Activated naive CD4-positive, alpha-beta T cell treated with anti-CD3 and anti-CD28 coated beads, Interleukin-2, amount 50 U/mL, for 72 hours (primary cell): ENCODE data around the gene CTRL. TPM values are rescaled to one million over a fixed set of nuclear protein-coding genes. Genes with fewer than 3 reads are reported as not detected.
"Not testable (repeated sequence)": the region's sequence is repeated elsewhere in the genome, so short reads cannot be mapped to it uniquely, and the experiment has no call there.

ENCODE experiments used
- ATAC-seq, 2 donors: fragments of 150-1000 bp; cut with Tn5 transposase; 2 replicates each; pipeline ENCODE4 v1.10.0; 2021; ENCODE audit warnings: mild to moderate bottlenecking in 2 of 2, moderate library complexity in 2 of 2
- DNase-seq, 2 donors: peaks; one replicate each; pipeline ENCODE4 v3.0.0; 2021 to 2022; ENCODE audit warnings: low spot score in 2 of 2
- H3K27ac Mint-ChIP-seq, 2 donors: one replicate each; pipeline ENCODE4 v1.8.0; 2022; ENCODE audit warnings: mild to moderate bottlenecking in 2 of 2, mixed read lengths in 2 of 2
- H3K36me3 Mint-ChIP-seq, 2 donors: one replicate each; pipeline ENCODE4 v1.8.0; 2022; ENCODE audit warnings: mixed read lengths in 2 of 2
- H3K9me3 Mint-ChIP-seq, 2 donors: one replicate each; pipeline ENCODE4 v1.8.0; 2022; ENCODE audit warnings: mixed read lengths in 2 of 2
- total RNA-seq, 2 donors: library from RNA; stranded (reverse); gene quantifications; one replicate each; pipeline ENCODE4 v1.2.3, GENCODE V29; 2022

CTRL gene
- 1 to 10 TPM; 1.8 to 3.8 TPM for total RNA-seq

- DNase-seq (no peak), ATAC-seq (no peak)
- peaks cover 29 to 30% of the 10 kb centered on the region in 2 donors for H3K36me3 Mint-ChIP-seq
- H3K27ac Mint-ChIP-seq: peak within 1 kb of the TSS; percentile 65 to 71
- no peaks in the 10 kb centered on the region for H3K9me3 Mint-ChIP-seq
These were observed at the start of gene CTRL for GRCh38 chr16:67931712-67932461. Gene CTRL (minus strand): TSS chr16:67931862. CDS start chr16:67931852, 10 bp downstream.

GRCh38 chr16:67979955-67980678 lies 48.5 kb upstream of the CTRL start, which contains the start of gene DPEP3:
Gene DPEP3 (minus strand): TSS chr16:67980499. CDS start chr16:67980380, 119 bp downstream.
- H3K9me3 Mint-ChIP-seq: no peaks in the 10 kb centered on the region
- no peak for ATAC-seq
- no peaks in the 10 kb centered on the region for H3K36me3 Mint-ChIP-seq
- no peak for DNase-seq
- no peak within 1 kb of the TSS for H3K27ac Mint-ChIP-seq

GRCh38 chr16:67977469-67978227 lies 46.0 kb upstream of the CTRL start:
- Mint-ChIP-seq H3K36me3 (no peaks in the 10 kb centered on the region), H3K27ac (no peak overlapping the region), H3K9me3 (no peaks in the 10 kb centered on the region)
- no peak for DNase-seq
- ATAC-seq: no peak

- DNase-seq (no peak), ATAC-seq (no peak)
- H3K27ac Mint-ChIP-seq: no peak overlapping the region
- no peaks in the 10 kb centered on the region for H3K36me3 Mint-ChIP-seq
- no peaks in the 10 kb centered on the region for H3K9me3 Mint-ChIP-seq
These were observed 45.3 kb upstream of the CTRL start for GRCh38 chr16:67977005-67977404.

GRCh38 chr16:67976205-67976604 lies 44.5 kb upstream of the CTRL start:
- DNase-seq (no peak), ATAC-seq (no peak)
- no peaks in the 10 kb centered on the region for H3K9me3 Mint-ChIP-seq
- H3K36me3 Mint-ChIP-seq: no peaks in the 10 kb centered on the region
- H3K27ac Mint-ChIP-seq: no peak overlapping the region

- ATAC-seq (no peak), DNase-seq (no peak)
- H3K27ac Mint-ChIP-seq: no peak overlapping the region
- H3K9me3 Mint-ChIP-seq: no peaks in the 10 kb centered on the region
- no peaks in the 10 kb centered on the region for H3K36me3 Mint-ChIP-seq
These were observed 43.9 kb upstream of the CTRL start for GRCh38 chr16:67975321-67976105.

- H3K36me3 Mint-ChIP-seq, H3K27ac Mint-ChIP-seq: not testable (repeated sequence)
These were observed 40.6 kb upstream of the CTRL start for GRCh38 chr16:67972285-67972684.

GRCh38 chr16:67971111-67971510 lies 39.4 kb upstream of the CTRL start:
- H3K36me3 Mint-ChIP-seq: peaks cover 9 to 12% of the 10 kb centered on the region in 2 donors
- ATAC-seq (no peak), DNase-seq (no peak)
- no peak overlapping the region for H3K27ac Mint-ChIP-seq
- no peaks in the 10 kb centered on the region for H3K9me3 Mint-ChIP-seq

More at GRCh38 chr16:67972285-67972684, 40.6 kb upstream of the CTRL start:
- DNase-seq, ATAC-seq, H3K9me3 Mint-ChIP-seq: not testable (repeated sequence)

- Mint-ChIP-seq H3K9me3 (no peaks in the 10 kb centered on the region), H3K36me3 (peaks cover 9 to 12% of the 10 kb centered on the region in 2 donors)
- no peak for ATAC-seq
These were observed 37.8 kb upstream of the CTRL start for GRCh38 chr16:67969254-67970039.

GRCh38 chr16:67968400-67969253 lies 37.0 kb upstream of the CTRL start, which contains the start of gene SLC12A4:
Gene SLC12A4 (minus strand): TSS chr16:67968637. CDS start chr16:67968553, 84 bp downstream.
- DNase-seq (peak; percentile 90 to 98), ATAC-seq (peak; percentile 85 to 96)
- Mint-ChIP-seq H3K9me3 (no peaks in the 10 kb centered on the region), H3K27ac (peak within 1 kb of the TSS; percentile 91 to 99), H3K36me3 (peaks cover 9 to 12% of the 10 kb centered on the region in 2 donors)

More at GRCh38 chr16:67969254-67970039, 37.8 kb upstream of the CTRL start:
- no peak for DNase-seq
- peak overlapping the region; percentile 91 to 94 for H3K27ac Mint-ChIP-seq

- DNase-seq (peak in 1 of 2 donors; percentile 42), ATAC-seq (peak; percentile 23 to 24)
- peak overlapping the region; percentile 86 to 99 for H3K27ac Mint-ChIP-seq
- no peaks in the 10 kb centered on the region for H3K9me3 Mint-ChIP-seq
- peaks cover 9 to 13% of the 10 kb centered on the region in 2 donors for H3K36me3 Mint-ChIP-seq
These were observed 36.3 kb upstream of the CTRL start for GRCh38 chr16:67967958-67968399.

- ATAC-seq (peak in 1 of 2 donors; percentile 52), DNase-seq (peak in 1 of 2 donors; percentile 27)
- Mint-ChIP-seq H3K9me3 (no peaks in the 10 kb centered on the region), H3K27ac (peak overlapping the region; percentile 86 to 99), H3K36me3 (peaks cover 14 to 17% of the 10 kb centered on the region in 2 donors)
These were observed 35.7 kb upstream of the CTRL start for GRCh38 chr16:67967183-67967957.

- DNase-seq (no peak), ATAC-seq (no peak)
- peak overlapping the region in 1 of 2 donors; percentile 86 for H3K27ac Mint-ChIP-seq
- H3K36me3 Mint-ChIP-seq: peaks cover 17 to 18% of the 10 kb centered on the region in 2 donors
- H3K9me3 Mint-ChIP-seq: no peaks in the 10 kb centered on the region
These were observed 35.0 kb upstream of the CTRL start for GRCh38 chr16:67966549-67967182.
